ENCODE results near the gene CCDC17. TPM values are rescaled to one million over a fixed set of nuclear protein-coding genes. Genes with fewer than 3 reads are reported as not detected.

CCDC17 gene
- total RNA-seq, 6 experiments from 2014 or later = 0.81 to 3.1 (median 1.9) TPM

GRCh38 chr1:45644661-45645060 is 20.8 kb upstream of the CCDC17 start:
- Histone ChIP-seq H3K4me3 (no peak overlapping the region), H3K9me3 (no peaks in the 10 kb centered on the region), H3K27ac (no peak overlapping the region), H3K36me3 (peaks cover 0 to 47% (median 1%) of the 10 kb centered on the region in 4 donors), H3K27me3 (no peaks in the 10 kb centered on the region), H3K4me1 (peaks cover 0 to 7% (median 0%) of the 10 kb centered on the region in 4 donors)
- WGBS (ENCODE audit: insufficient coverage, low coverage, low lambda C conversion rate, missing lambda C conversion rate) = 95% methylated on average over 2 of the region's 2 CpGs
- no peak for DNase-seq
- ATAC-seq = no peak
- TF ChIP-seq POLR2A (IDR thresholded peaks at IDR 0.05) = no peak
- TF ChIP-seq CTCF (IDR thresholded peaks at IDR 0.05) = no peak
- intact Hi-C loops (cut with DNase I) = no loop called here

GRCh38 chr1:45643978-45644377 is 20.1 kb upstream of the CCDC17 start:
- no peaks in the 10 kb centered on the region for H3K9me3 ChIP-seq
- no peak overlapping the region for H3K4me3 ChIP-seq
- intact Hi-C loops (cut with DNase I) = no loop called here
- TF ChIP-seq POLR2A (IDR thresholded peaks at IDR 0.05) = no peak
- peak in 3 of 4 donors; percentile 25 to 34 (median 30) for TF ChIP-seq CTCF (IDR thresholded peaks at IDR 0.05)
- no peaks in the 10 kb centered on the region for H3K27me3 ChIP-seq
- ATAC-seq (peak; percentile 42 to 85 (median 56)), DNase-seq (no peak)
- H3K4me1 ChIP-seq = peaks cover 0 to 7% (median 0%) of the 10 kb centered on the region in 4 donors
- H3K27ac ChIP-seq = no peak overlapping the region
- H3K36me3 ChIP-seq = peaks cover 0 to 50% (median 5%) of the 10 kb centered on the region in 4 donors

- WGBS (ENCODE audit: insufficient coverage, low coverage, low lambda C conversion rate, missing lambda C conversion rate) = 51% methylated on average over 5 of the region's 5 CpGs
- Histone ChIP-seq H3K9me3 (no peaks in the 10 kb centered on the region), H3K36me3 (peaks cover 0 to 51% (median 10%) of the 10 kb centered on the region in 4 donors), H3K4me3 (no peak overlapping the region), H3K27me3 (no peaks in the 10 kb centered on the region), H3K27ac (no peak overlapping the region), H3K4me1 (peaks cover 0 to 7% (median 0%) of the 10 kb centered on the region in 4 donors)
- intact Hi-C loops (cut with DNase I) = no loop called here
- no peak for DNase-seq
- no peak for ATAC-seq
- no peak for TF ChIP-seq POLR2A (IDR thresholded peaks at IDR 0.05)
- TF ChIP-seq CTCF (IDR thresholded peaks at IDR 0.05) = no peak
Observed at GRCh38 chr1:45643321-45643720, 19.5 kb upstream of the CCDC17 start.

- Histone ChIP-seq H3K27me3 (no peaks in the 10 kb centered on the region), H3K9me3 (no peaks in the 10 kb centered on the region), H3K36me3 (peaks cover 0 to 69% (median 19%) of the 10 kb centered on the region in 4 donors), H3K4me3 (no peak overlapping the region), H3K27ac (no peak overlapping the region), H3K4me1 (peaks cover 0 to 7% (median 0%) of the 10 kb centered on the region in 4 donors)
- peak; percentile 22 to 77 (median 40) for ATAC-seq
- WGBS (ENCODE audit: insufficient coverage, low coverage, low lambda C conversion rate, missing lambda C conversion rate) = 57% methylated on average over 1 of the region's 1 CpG
- intact Hi-C loops (cut with DNase I) = no loop called here
- DNase-seq = no peak
- TF ChIP-seq CTCF (IDR thresholded peaks at IDR 0.05) (no peak), POLR2A (IDR thresholded peaks at IDR 0.05) (no peak)
Observed at GRCh38 chr1:45640293-45640692, 16.4 kb upstream of the CCDC17 start.

GRCh38 chr1:45635211-45635610 is 11.4 kb upstream of the CCDC17 start:
- intact Hi-C loops (cut with DNase I) = no loop called here

More at GRCh38 chr1:45635211-45635610, 11.4 kb upstream of the CCDC17 start:
- H3K36me3 ChIP-seq = peaks cover 4 to 94% (median 47%) of the 10 kb centered on the region in 4 donors
- no peaks in the 10 kb centered on the region for H3K9me3 ChIP-seq
- H3K27me3 ChIP-seq = no peaks in the 10 kb centered on the region
- no peaks in the 10 kb centered on the region for H3K4me1 ChIP-seq
- H3K27ac ChIP-seq = no peak overlapping the region
- DNase-seq (no peak), ATAC-seq (no peak)
- TF ChIP-seq CTCF (IDR thresholded peaks at IDR 0.05) = no peak
- no peak for TF ChIP-seq POLR2A (IDR thresholded peaks at IDR 0.05)
- no peak overlapping the region for H3K4me3 ChIP-seq
- 72% methylated on average over 1 of the region's 1 CpG for WGBS (ENCODE audit: insufficient coverage, low coverage, low lambda C conversion rate, missing lambda C conversion rate)

Data from right lobe of liver (tissue), 6 donors.